Mesenchymal stem cell (in vitro differentiated cells and primary cell): Measurements from ENCODE around the gene DCAF8.

Source experiments
- DNase-seq: peaks from one replicate; pipeline ENCODE4 v3.0.0-alpha.2; 2013
- H2AFZ ChIP-seq: one replicate; pipeline ENCODE4 v1.6.1; 2013; ENCODE audit warnings: low read depth, mild to moderate bottlenecking, control low read depth, inconsistent platforms, low read length, moderate library complexity
- H2AK5ac ChIP-seq: 2 replicates; pipeline ENCODE4 v1.6.1; 2013; ENCODE audit warnings: low read length, moderate library complexity, mild to moderate bottlenecking, inconsistent platforms; ENCODE audit not compliant: severe bottlenecking
- H2BK120ac ChIP-seq: one replicate; pipeline ENCODE4 v1.6.1; 2013; ENCODE audit warnings: low read depth, mild to moderate bottlenecking, inconsistent platforms, low read length, moderate library complexity
- H2BK12ac ChIP-seq, 2 experiments: one replicate each; pipeline ENCODE4 v1.6.1; 2013; ENCODE audit warnings: inconsistent platforms in 2 of 2, low read length in 2 of 2, mild to moderate bottlenecking in 2 of 2, moderate library complexity in 2 of 2, control low read depth in 1 of 2
- H2BK15ac ChIP-seq: one replicate; pipeline ENCODE4 v1.6.1; 2013; ENCODE audit warnings: mild to moderate bottlenecking, low read depth, inconsistent platforms; ENCODE audit not compliant: poor library complexity, severe bottlenecking
- H2BK5ac ChIP-seq: 2 replicates; pipeline ENCODE4 v1.6.1; 2013; ENCODE audit warnings: low read depth, mild to moderate bottlenecking, low read length, control low read depth, inconsistent platforms; ENCODE audit not compliant: poor library complexity, severe bottlenecking
- H3K14ac ChIP-seq, 2 experiments: one replicate each; pipeline ENCODE4 v1.6.1; 2013; ENCODE audit warnings: inconsistent platforms in 2 of 2, low read length in 2 of 2, control low read depth in 1 of 2, mild to moderate bottlenecking in 1 of 2, moderate library complexity in 1 of 2
- H3K18ac ChIP-seq, 2 experiments: one replicate each; pipeline ENCODE4 v1.6.1; 2013; ENCODE audit warnings: inconsistent platforms in 2 of 2, low read length in 2 of 2, control low read depth in 1 of 2, low read depth in 1 of 2, mild to moderate bottlenecking in 1 of 2
- H3K23ac ChIP-seq, 2 experiments: one replicate each; pipeline ENCODE4 v1.6.1; 2013; ENCODE audit warnings: inconsistent platforms in 2 of 2, low read length in 2 of 2, mild to moderate bottlenecking in 2 of 2, moderate library complexity in 2 of 2, control low read depth in 1 of 2
- H3K27ac ChIP-seq: 2 replicates; pipeline ENCODE4 v1.5.1; 2013; ENCODE audit warnings: mild to moderate bottlenecking, moderate library complexity, low read length, control low read depth, inconsistent platforms; ENCODE audit not compliant: poor library complexity, severe bottlenecking
- H3K27me3 ChIP-seq, 2 experiments: 2 replicates each; pipeline versions ENCODE4 v1.6.1 to v1.7.0; 2013; ENCODE audit warnings: low read length in 2 of 2, mild to moderate bottlenecking in 2 of 2, moderate library complexity in 2 of 2, control low read depth in 1 of 2, inconsistent platforms in 1 of 2; ENCODE audit not compliant: control insufficient read depth in 1 of 2, insufficient read depth in 1 of 2
- H3K36me3 ChIP-seq, 2 experiments: 2 replicates each; pipeline versions ENCODE4 v1.6.1 to v1.7.0; 2013; ENCODE audit warnings: low read length in 2 of 2, control low read depth in 1 of 2, inconsistent platforms in 1 of 2, low read depth in 1 of 2, mild to moderate bottlenecking in 1 of 2; ENCODE audit not compliant: insufficient read depth in 2 of 2, control insufficient read depth in 1 of 2
- H3K4ac ChIP-seq, 2 experiments: one replicate each; pipeline ENCODE4 v1.6.1; 2013; ENCODE audit warnings: inconsistent platforms in 2 of 2, low read length in 2 of 2, mild to moderate bottlenecking in 2 of 2, moderate library complexity in 2 of 2, control low read depth in 1 of 2, low read depth in 1 of 2
- H3K4me1 ChIP-seq: 2 replicates; pipeline ENCODE4 v1.6.1; 2013; ENCODE audit warnings: low read depth, low read length, control low read depth; ENCODE audit not compliant: control insufficient read depth, insufficient read depth
- H3K4me2 ChIP-seq: 2 replicates; pipeline ENCODE4 v1.6.1; 2013; ENCODE audit warnings: low read length, mild to moderate bottlenecking, inconsistent platforms; ENCODE audit not compliant: poor library complexity, severe bottlenecking
- H3K4me3 ChIP-seq, 2 experiments: 2 replicates each; pipeline versions ENCODE4 v1.5.1 to v1.7.0; 2013; ENCODE audit warnings: low read length in 2 of 2, mild to moderate bottlenecking in 2 of 2, control low read depth in 1 of 2, low read depth in 1 of 2; ENCODE audit not compliant: insufficient read depth in 1 of 2
- H3K79me1 ChIP-seq: replicated peaks from 2 replicates; pipeline ENCODE4 v1.6.1; 2013; ENCODE audit warnings: mild to moderate bottlenecking, control low read depth, low read length, inconsistent platforms; ENCODE audit not compliant: poor library complexity, severe bottlenecking
- H3K9ac ChIP-seq: 2 replicates; pipeline ENCODE4 v1.7.0; 2013; ENCODE audit warnings: mild to moderate bottlenecking, low read length, moderate library complexity
- H3K9me3 ChIP-seq: 2 replicates; pipeline ENCODE4 v1.7.0; 2013; ENCODE audit warnings: mild to moderate bottlenecking, low read length; ENCODE audit not compliant: control insufficient read depth
- H4K8ac ChIP-seq: one replicate; pipeline ENCODE4 v1.6.1; 2013; ENCODE audit warnings: inconsistent platforms, mild to moderate bottlenecking, low read length, moderate library complexity
- H4K91ac ChIP-seq: one replicate; pipeline ENCODE4 v1.6.1; 2013; ENCODE audit warnings: mild to moderate bottlenecking, low read length, inconsistent platforms
- WGBS: methylation state at CpG from one replicate; pipeline ENCODE4 v1.1.7; 2013; ENCODE audit warnings: mixed read lengths; 5-methylcytosine and 5-hydroxymethylcytosine counted together

The DCAF8 gene

DNA sequence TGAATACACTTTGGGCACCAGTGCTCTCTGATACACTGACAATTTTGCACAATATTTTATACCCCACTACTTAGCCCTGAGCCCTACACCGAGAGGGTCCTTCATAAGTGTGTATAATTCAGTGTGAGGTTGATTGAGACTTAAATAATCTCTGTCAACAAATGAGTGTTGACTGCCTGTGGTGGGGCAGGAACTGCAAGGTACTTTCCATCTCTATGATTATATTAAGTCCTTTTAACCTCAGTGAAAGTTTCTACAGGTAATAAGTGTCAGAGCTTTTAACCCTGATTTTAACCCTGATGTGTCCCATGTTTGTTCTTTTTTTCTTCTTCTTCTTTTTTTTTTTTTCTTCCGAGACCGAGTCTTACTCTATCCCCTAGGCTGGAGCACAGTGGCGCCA, 66.2 kb downstream of the DCAF8 start:
- no peak overlapping the region for H3K23ac ChIP-seq
- no peak overlapping the region for H3K14ac ChIP-seq
- no peaks in the 10 kb centered on the region for H3K79me1 ChIP-seq
- no peak overlapping the region for H4K8ac ChIP-seq
- no peak overlapping the region for H3K4me3 ChIP-seq
- peaks cover 14% of the 10 kb centered on the region for H3K4me1 ChIP-seq
- H3K4ac ChIP-seq, result no peak overlapping the region
- H4K91ac ChIP-seq, result no peak overlapping the region
- 96% methylated on average over 3 of the region's 4 CpGs for WGBS
- H3K27ac ChIP-seq, result no peak overlapping the region
- no peak for DNase-seq
- H2BK12ac ChIP-seq, result no peak overlapping the region
- no peak overlapping the region for H3K9ac ChIP-seq
- no peak overlapping the region for H2AFZ ChIP-seq
- no peak overlapping the region for H2BK120ac ChIP-seq
- H3K9me3 ChIP-seq, result no peaks in the 10 kb centered on the region
- no peak overlapping the region for H3K18ac ChIP-seq
- H3K4me2 ChIP-seq, result no peak overlapping the region
- no peaks in the 10 kb centered on the region for H3K36me3 ChIP-seq
- no peak overlapping the region for H2BK5ac ChIP-seq
- H2AK5ac ChIP-seq, result no peak overlapping the region
- peaks cover 7 to 27% of the 10 kb centered on the region in 2 experiments for H3K27me3 ChIP-seq
- no peak overlapping the region for H2BK15ac ChIP-seq

DNA sequence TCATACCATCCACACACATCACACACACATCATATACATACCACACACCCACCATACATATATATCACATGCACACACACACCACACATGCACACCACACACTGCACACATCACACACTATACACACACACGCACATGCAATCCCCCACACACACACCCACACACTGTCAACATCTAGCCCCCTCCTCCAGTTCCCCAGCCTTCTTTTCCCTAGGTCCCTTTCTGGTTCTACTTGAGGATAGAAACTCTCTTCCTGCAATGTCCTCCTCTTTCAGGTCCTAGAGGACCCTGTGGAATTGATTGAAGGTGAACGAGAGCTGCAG, 67.7 kb downstream of the DCAF8 start:
- no peak overlapping the region for H2BK12ac ChIP-seq
- no peak overlapping the region for H2BK120ac ChIP-seq
- H2BK15ac ChIP-seq, result no peak overlapping the region
- peaks cover 7 to 27% of the 10 kb centered on the region in 2 experiments for H3K27me3 ChIP-seq
- no peak overlapping the region for H3K4ac ChIP-seq
- H3K9me3 ChIP-seq, result no peaks in the 10 kb centered on the region
- no peak overlapping the region for H3K23ac ChIP-seq
- WGBS, result 86% methylated on average over 2 of the region's 2 CpGs
- peak overlapping the region in 1 of 2 experiments; percentile 63 for H3K14ac ChIP-seq
- no peak overlapping the region for H4K8ac ChIP-seq
- peak overlapping the region; percentile 52 for H4K91ac ChIP-seq
- no peak overlapping the region for H3K27ac ChIP-seq
- H2BK5ac ChIP-seq, result no peak overlapping the region
- no peak overlapping the region for H2AK5ac ChIP-seq
- no peaks in the 10 kb centered on the region for H3K36me3 ChIP-seq
- no peak overlapping the region for H3K9ac ChIP-seq
- peaks cover 18% of the 10 kb centered on the region for H3K4me1 ChIP-seq
- no peak for DNase-seq
- H2AFZ ChIP-seq, result no peak overlapping the region
- no peak overlapping the region for H3K18ac ChIP-seq
- H3K79me1 ChIP-seq, result no peaks in the 10 kb centered on the region
- no peak overlapping the region for H3K4me2 ChIP-seq
- H3K4me3 ChIP-seq, result no peak overlapping the region

DNA sequence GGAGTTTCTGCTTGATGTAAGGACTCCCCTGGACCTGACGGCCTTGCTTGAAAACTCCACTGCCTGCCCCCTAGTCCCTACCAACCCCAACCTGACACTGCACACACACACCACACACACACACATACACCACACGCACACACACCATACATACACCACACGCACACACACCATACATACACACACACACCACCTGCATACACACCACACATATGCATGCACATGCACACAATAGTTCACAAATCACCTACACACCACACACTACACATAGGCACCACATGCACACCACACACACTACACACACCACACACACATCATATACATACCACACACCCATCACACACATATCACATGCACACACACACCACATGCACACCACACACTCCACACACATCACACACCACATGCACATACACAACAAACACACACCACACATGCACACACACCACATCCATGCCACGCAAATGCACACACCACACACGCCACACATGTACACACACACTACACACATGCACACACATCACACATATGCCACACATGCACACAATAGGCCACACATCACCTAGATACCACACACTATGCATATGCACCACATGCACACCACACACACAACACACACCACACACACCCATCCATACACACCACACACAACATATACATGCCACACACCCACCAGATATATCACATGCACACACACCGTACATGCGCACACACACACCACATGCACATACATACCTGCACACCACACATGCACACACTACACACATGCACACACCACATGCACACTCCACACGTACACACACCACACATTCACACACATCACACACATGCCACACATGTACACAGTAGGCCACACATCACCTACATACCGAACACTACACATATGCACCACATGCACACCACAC, 68.3 kb downstream of the DCAF8 start:
- no peaks in the 10 kb centered on the region for H3K79me1 ChIP-seq
- H2AFZ ChIP-seq, result no peak overlapping the region
- no peak overlapping the region for H4K8ac ChIP-seq
- H3K27ac ChIP-seq, result no peak overlapping the region
- H4K91ac ChIP-seq, result peak overlapping the region; percentile 52
- no peak overlapping the region for H2BK5ac ChIP-seq
- H3K4me3 ChIP-seq, result peak overlapping the region in 1 of 2 experiments; percentile 0
- H3K4me2 ChIP-seq, result no peak overlapping the region
- no peaks in the 10 kb centered on the region for H3K36me3 ChIP-seq
- no peak overlapping the region for H2BK15ac ChIP-seq
- H3K18ac ChIP-seq, result peak overlapping the region in 1 of 2 experiments; percentile 55
- no peak overlapping the region for H2AK5ac ChIP-seq
- 77% methylated on average over 9 of the region's 9 CpGs for WGBS
- no peak overlapping the region for H2BK120ac ChIP-seq
- H3K9me3 ChIP-seq, result no peaks in the 10 kb centered on the region
- no peak overlapping the region for H3K4ac ChIP-seq
- H3K14ac ChIP-seq, result peak overlapping the region in 1 of 2 experiments; percentile 76
- no peak overlapping the region for H3K23ac ChIP-seq
- peaks cover 7 to 28% of the 10 kb centered on the region in 2 experiments for H3K27me3 ChIP-seq
- peak overlapping the region; percentile 70 for H3K9ac ChIP-seq
- H3K4me1 ChIP-seq, result peaks cover 18% of the 10 kb centered on the region
- DNase-seq, result no peak
- H2BK12ac ChIP-seq, result no peak overlapping the region

DNA sequence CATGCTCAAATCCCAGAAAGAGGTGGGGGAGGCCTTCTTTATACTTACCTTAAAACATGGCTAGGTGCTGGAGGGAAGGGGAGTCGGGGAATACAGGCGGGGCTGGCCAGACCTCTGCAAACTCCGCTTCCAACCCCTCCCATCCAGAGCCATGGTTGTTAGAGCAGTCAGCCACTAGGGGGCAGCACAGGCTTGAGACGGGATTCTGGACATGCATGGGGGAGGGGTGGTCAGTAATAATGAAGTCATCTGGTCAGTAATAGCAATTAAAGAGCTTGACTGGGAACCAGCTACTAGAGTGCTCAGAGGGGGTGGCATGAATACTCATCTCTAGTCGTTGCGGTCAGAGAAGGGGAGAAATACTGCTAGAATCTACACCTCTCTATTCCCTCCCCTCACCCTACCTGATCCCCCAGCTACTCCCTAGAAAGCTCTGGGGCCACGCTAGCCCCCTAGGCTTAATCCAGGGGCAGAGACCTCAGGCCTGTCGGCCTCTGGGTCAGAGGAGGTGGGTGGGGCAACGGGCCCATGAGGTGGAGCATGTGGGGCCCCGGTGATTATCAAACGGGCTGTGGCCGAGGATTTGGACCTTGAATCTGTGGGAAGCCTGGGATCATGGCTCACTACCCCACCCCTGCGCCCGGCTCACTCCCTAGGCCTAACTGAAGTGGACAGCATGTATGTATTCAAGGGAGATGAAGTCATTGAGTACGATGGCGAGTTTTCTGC, 69.1 kb downstream of the DCAF8 start:
- peak overlapping the region in 1 of 2 experiments; percentile 40 for H3K4me3 ChIP-seq
- H2BK5ac ChIP-seq, result no peak overlapping the region
- no peak overlapping the region for H3K4me2 ChIP-seq
- no peak overlapping the region for H3K18ac ChIP-seq
- H4K8ac ChIP-seq, result peak overlapping the region; percentile 91
- peak; percentile 89 for DNase-seq
- H2BK12ac ChIP-seq, result peak overlapping the region in 1 of 2 experiments; percentile 18
- H3K9me3 ChIP-seq, result no peaks in the 10 kb centered on the region
- H3K23ac ChIP-seq, result no peak overlapping the region
- no peak overlapping the region for H2AFZ ChIP-seq
- no peaks in the 10 kb centered on the region for H3K36me3 ChIP-seq
- H4K91ac ChIP-seq, result no peak overlapping the region
- H3K9ac ChIP-seq, result peak overlapping the region; percentile 70
- no peak overlapping the region for H3K14ac ChIP-seq
- no peak overlapping the region for H3K27ac ChIP-seq
- no peak overlapping the region for H3K4ac ChIP-seq
- peak overlapping the region; percentile 71 for H2BK120ac ChIP-seq
- WGBS, result 30% methylated on average over 12 of the region's 16 CpGs
- H2AK5ac ChIP-seq, result peak overlapping the region; percentile 55
- H2BK15ac ChIP-seq, result no peak overlapping the region
- H3K79me1 ChIP-seq, result no peaks in the 10 kb centered on the region
- H3K4me1 ChIP-seq, result peaks cover 18% of the 10 kb centered on the region
- peaks cover 14 to 28% of the 10 kb centered on the region in 2 experiments for H3K27me3 ChIP-seq
